Activated naive CD4-positive, alpha-beta T cell treated with anti-CD3 and anti-CD28 coated beads, Interleukin-2, amount 50 U/mL, for 24 hours (primary cell): ENCODE results near the gene HECA.
"Not testable (repeated sequence)": the region's sequence is repeated elsewhere in the genome, so short reads cannot be mapped to it uniquely, and the experiment has no call there.

Experiments
- H3K27ac Mint-ChIP-seq: one replicate; pipeline ENCODE4 v1.8.0; 2021; ENCODE audit warnings: mild to moderate bottlenecking, mixed read lengths
- H3K27me3 Mint-ChIP-seq: one replicate; pipeline ENCODE4 v1.8.0; 2021; ENCODE audit warnings: mixed read lengths
- H3K36me3 Mint-ChIP-seq: one replicate; pipeline ENCODE4 v1.8.0; 2021; ENCODE audit warnings: mixed read lengths
- H3K4me1 Mint-ChIP-seq: one replicate; pipeline ENCODE4 v1.8.0; 2021; ENCODE audit warnings: mixed read lengths
- H3K4me3 Mint-ChIP-seq: one replicate; pipeline ENCODE4 v1.8.0; 2021; ENCODE audit warnings: mild to moderate bottlenecking, mixed read lengths
- H3K9me3 Mint-ChIP-seq: one replicate; pipeline ENCODE4 v1.8.0; 2021; ENCODE audit warnings: mixed read lengths

The HECA gene

GRCh38 chr6:139149383-139149782 lies 14.5 kb downstream of the HECA start:
- no peaks in the 10 kb centered on the region for H3K9me3 Mint-ChIP-seq
- peaks cover 91% of the 10 kb centered on the region for H3K4me1 Mint-ChIP-seq
- H3K36me3 Mint-ChIP-seq = peaks cover 6% of the 10 kb centered on the region
- peak overlapping the region; percentile 95 for H3K27ac Mint-ChIP-seq
- H3K4me3 Mint-ChIP-seq = peak overlapping the region; percentile 70
- no peaks in the 10 kb centered on the region for H3K27me3 Mint-ChIP-seq

- Mint-ChIP-seq H3K4me1 (peaks cover 89% of the 10 kb centered on the region), H3K36me3 (peaks cover 8% of the 10 kb centered on the region), H3K9me3 (no peaks in the 10 kb centered on the region), H3K27me3 (no peaks in the 10 kb centered on the region), H3K4me3 (peak overlapping the region; percentile 83), H3K27ac (peak overlapping the region; percentile 98)
These were observed 16.0 kb downstream of the HECA start for GRCh38 chr6:139150920-139151319.

- no peaks in the 10 kb centered on the region for H3K27me3 Mint-ChIP-seq
- H3K4me3 Mint-ChIP-seq = peak overlapping the region; percentile 83
- H3K9me3 Mint-ChIP-seq = no peaks in the 10 kb centered on the region
- H3K4me1 Mint-ChIP-seq = peaks cover 88% of the 10 kb centered on the region
- peaks cover 11% of the 10 kb centered on the region for H3K36me3 Mint-ChIP-seq
- H3K27ac Mint-ChIP-seq = peak overlapping the region; percentile 98
These were observed 16.7 kb downstream of the HECA start for GRCh38 chr6:139151425-139152087.

GRCh38 chr6:139152088-139152891 lies 17.4 kb downstream of the HECA start:
- Mint-ChIP-seq H3K4me3 (peak overlapping the region; percentile 83), H3K27ac (peak overlapping the region; percentile 98)

GRCh38 chr6:139152892-139153271 lies 18.0 kb downstream of the HECA start:
- Mint-ChIP-seq H3K27ac (peak overlapping the region; percentile 98), H3K4me1 (peaks cover 88% of the 10 kb centered on the region), H3K9me3 (no peaks in the 10 kb centered on the region), H3K27me3 (no peaks in the 10 kb centered on the region), H3K4me3 (peak overlapping the region; percentile 68), H3K36me3 (peaks cover 20% of the 10 kb centered on the region)

More at GRCh38 chr6:139152088-139152891, 17.4 kb downstream of the HECA start:
- peaks cover 88% of the 10 kb centered on the region for H3K4me1 Mint-ChIP-seq
- peaks cover 15% of the 10 kb centered on the region for H3K36me3 Mint-ChIP-seq
- H3K27me3 Mint-ChIP-seq = no peaks in the 10 kb centered on the region
- no peaks in the 10 kb centered on the region for H3K9me3 Mint-ChIP-seq

GRCh38 chr6:139153855-139154254 lies 19.0 kb downstream of the HECA start:
- no peaks in the 10 kb centered on the region for H3K9me3 Mint-ChIP-seq
- H3K27ac Mint-ChIP-seq = peak overlapping the region; percentile 99
- peaks cover 81% of the 10 kb centered on the region for H3K4me1 Mint-ChIP-seq

GRCh38 chr6:139154881-139155547 lies 20.1 kb downstream of the HECA start:
- Mint-ChIP-seq H3K9me3 (no peaks in the 10 kb centered on the region), H3K27ac (peak overlapping the region; percentile 99), H3K4me3 (peak overlapping the region; percentile 1), H3K36me3 (peaks cover 16% of the 10 kb centered on the region), H3K27me3 (no peaks in the 10 kb centered on the region), H3K4me1 (peaks cover 81% of the 10 kb centered on the region)

More at GRCh38 chr6:139153855-139154254, 19.0 kb downstream of the HECA start:
- H3K27me3 Mint-ChIP-seq = no peaks in the 10 kb centered on the region
- peaks cover 17% of the 10 kb centered on the region for H3K36me3 Mint-ChIP-seq
- H3K4me3 Mint-ChIP-seq = peak overlapping the region; percentile 73

- peak overlapping the region; percentile 94 for H3K27ac Mint-ChIP-seq
- H3K4me3 Mint-ChIP-seq = peak overlapping the region; percentile 53
- H3K27me3 Mint-ChIP-seq = no peaks in the 10 kb centered on the region
- no peaks in the 10 kb centered on the region for H3K9me3 Mint-ChIP-seq
- peaks cover 17% of the 10 kb centered on the region for H3K36me3 Mint-ChIP-seq
- peaks cover 81% of the 10 kb centered on the region for H3K4me1 Mint-ChIP-seq
These were observed 21.2 kb downstream of the HECA start for GRCh38 chr6:139156102-139156501.

- Mint-ChIP-seq H3K36me3 (peaks cover 18% of the 10 kb centered on the region), H3K9me3 (no peaks in the 10 kb centered on the region), H3K4me1 (peaks cover 81% of the 10 kb centered on the region), H3K27ac (peak overlapping the region; percentile 94), H3K4me3 (peak overlapping the region; percentile 53), H3K27me3 (no peaks in the 10 kb centered on the region)
These were observed 21.7 kb downstream of the HECA start for GRCh38 chr6:139156551-139156950.

- H3K4me3 Mint-ChIP-seq = peak overlapping the region; percentile 50
- H3K9me3 Mint-ChIP-seq = not testable (repeated sequence)
These were observed 22.2 kb downstream of the HECA start for GRCh38 chr6:139157086-139157485.

GRCh38 chr6:139159016-139159415 lies 24.1 kb downstream of the HECA start:
- no peak overlapping the region for H3K4me3 Mint-ChIP-seq
- H3K4me1 Mint-ChIP-seq = peaks cover 88% of the 10 kb centered on the region
- peaks cover 23% of the 10 kb centered on the region for H3K36me3 Mint-ChIP-seq
- H3K27ac Mint-ChIP-seq = peak overlapping the region; percentile 97
- no peaks in the 10 kb centered on the region for H3K27me3 Mint-ChIP-seq
- H3K9me3 Mint-ChIP-seq = no peaks in the 10 kb centered on the region

More at GRCh38 chr6:139157086-139157485, 22.2 kb downstream of the HECA start:
- Mint-ChIP-seq H3K36me3 (peaks cover 20% of the 10 kb centered on the region), H3K4me1 (peaks cover 81% of the 10 kb centered on the region), H3K27ac (peak overlapping the region; percentile 95)
- not testable (repeated sequence) for H3K27me3 Mint-ChIP-seq

GRCh38 chr6:139161169-139161568 lies 26.3 kb downstream of the HECA start:
- peak overlapping the region; percentile 71 for H3K4me3 Mint-ChIP-seq
- peaks cover 22% of the 10 kb centered on the region for H3K36me3 Mint-ChIP-seq
- H3K9me3 Mint-ChIP-seq = no peaks in the 10 kb centered on the region

GRCh38 chr6:139161817-139162284 lies 27.0 kb downstream of the HECA start:
- H3K36me3 Mint-ChIP-seq = peaks cover 17% of the 10 kb centered on the region

More at GRCh38 chr6:139161169-139161568, 26.3 kb downstream of the HECA start:
- Mint-ChIP-seq H3K4me1 (peaks cover 91% of the 10 kb centered on the region), H3K27ac (peak overlapping the region; percentile 97), H3K27me3 (no peaks in the 10 kb centered on the region)

GRCh38 chr6:139164001-139164400 lies 29.1 kb downstream of the HECA start:
- peaks cover 97% of the 10 kb centered on the region for H3K4me1 Mint-ChIP-seq
- H3K36me3 Mint-ChIP-seq = peaks cover 19% of the 10 kb centered on the region
- H3K27ac Mint-ChIP-seq = peak overlapping the region; percentile 96
- H3K4me3 Mint-ChIP-seq = peak overlapping the region; percentile 56
- no peaks in the 10 kb centered on the region for H3K9me3 Mint-ChIP-seq
- no peaks in the 10 kb centered on the region for H3K27me3 Mint-ChIP-seq

More at GRCh38 chr6:139161817-139162284, 27.0 kb downstream of the HECA start:
- Mint-ChIP-seq H3K27ac (peak overlapping the region; percentile 97), H3K27me3 (no peaks in the 10 kb centered on the region), H3K9me3 (no peaks in the 10 kb centered on the region), H3K4me1 (peaks cover 89% of the 10 kb centered on the region), H3K4me3 (peak overlapping the region; percentile 71)

- no peaks in the 10 kb centered on the region for H3K9me3 Mint-ChIP-seq
These were observed 30.4 kb downstream of the HECA start for GRCh38 chr6:139165324-139165723.

More at GRCh38 chr6:139165324-139165723, 30.4 kb downstream of the HECA start:
- Mint-ChIP-seq H3K27me3 (no peaks in the 10 kb centered on the region), H3K4me1 (peaks cover 97% of the 10 kb centered on the region), H3K27ac (peak overlapping the region; percentile 96), H3K4me3 (peak overlapping the region; percentile 66), H3K36me3 (peaks cover 28% of the 10 kb centered on the region)
